ENCODE measurements around the gene ITGA7.

GRCh38 chr12:55708695-55709233, 1.1 kb upstream of the ITGA7 start:
- TF ChIP-seq CTCF (IDR thresholded peaks at IDR 0.05) (no peak), POLR2A (IDR thresholded peaks at IDR 0.05) (no peak)
